ENCODE results near the gene PLCH1. TPM values are rescaled to one million over a fixed set of nuclear protein-coding genes. Genes with fewer than 3 reads are reported as not detected.
"Not testable (repeated sequence)": the region's sequence is repeated elsewhere in the genome, so short reads cannot be mapped to it uniquely, and the experiment has no call there.

PLCH1 gene
- total RNA-seq, 2 experiments from 2014 or later = 0.06 TPM; not detected in 1

DNA sequence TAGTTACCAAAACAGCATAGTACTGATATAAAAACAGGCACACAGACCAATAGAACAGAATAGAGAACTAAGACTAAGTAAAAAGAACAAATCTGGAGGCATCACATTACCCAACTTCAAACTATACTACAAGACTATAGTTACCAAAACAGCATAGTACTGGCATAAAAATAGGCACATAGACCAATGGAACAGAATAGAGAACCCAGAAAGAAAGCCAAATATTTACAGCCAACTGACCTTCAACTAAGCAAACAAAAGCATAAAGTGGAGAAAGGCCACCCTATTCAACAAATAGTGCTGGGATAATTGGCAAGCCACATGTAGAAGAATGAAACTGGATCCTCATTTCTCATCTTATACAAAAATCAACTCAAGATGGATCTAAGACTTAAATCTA lies 130.5 kb downstream of the PLCH1 start:
- H3K27ac ChIP-seq (ENCODE audit: low read depth, low read length, poor library complexity, severe bottlenecking); CTCF ChIA-PET (ENCODE audit: unreplicated experiment); H2AFZ ChIP-seq (ENCODE audit: low read length); POLR2A ChIA-PET; H3K9me3 ChIP-seq (ENCODE audit: low read length); H3K79me2 ChIP-seq (ENCODE audit: insufficient read depth, low read depth, low read length); H3K4me1 ChIP-seq (ENCODE audit: insufficient read depth, low read length, poor library complexity, severe bottlenecking); H4K20me1 ChIP-seq (ENCODE audit: insufficient read depth, low read length); intact Hi-C loops (cut with micrococcal nuclease; ENCODE audit: unreplicated experiment); BruUV-seq (replicated peaks); H3K36me3 ChIP-seq (ENCODE audit: insufficient read depth, low read length); H3K4me2 ChIP-seq (ENCODE audit: low read length); H3K4me3 ChIP-seq (ENCODE audit: low read depth, low read length, poor library complexity, severe bottlenecking); H3K9me2 ChIP-seq (ENCODE audit: insufficient read depth, low read length); DNase-seq (ENCODE audit: low spot score): not testable (repeated sequence)

DNA sequence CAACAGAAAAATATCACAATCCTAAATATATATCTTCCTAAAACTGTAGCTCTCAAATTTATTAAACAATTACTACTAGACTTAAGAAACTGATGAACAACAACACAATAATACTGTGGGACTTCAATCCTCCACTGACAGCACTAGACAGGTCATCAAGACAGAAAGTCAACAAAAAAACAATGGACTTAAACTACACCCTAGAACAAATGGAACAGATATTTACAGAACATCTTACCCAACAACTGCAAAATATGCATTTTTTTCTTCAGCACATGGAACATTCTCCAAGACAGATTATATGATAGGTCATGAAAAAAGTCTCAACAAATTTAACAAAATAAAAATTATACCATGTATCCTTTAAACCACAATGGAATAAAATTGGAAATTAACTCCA lies 133.4 kb downstream of the PLCH1 start:
- Histone ChIP-seq H3K4me3 (ENCODE audit: low read depth, low read length, poor library complexity, severe bottlenecking) (no peak overlapping the region), H3K79me2 (ENCODE audit: insufficient read depth, low read depth, low read length) (no peaks in the 10 kb centered on the region), H3K9me3 (ENCODE audit: low read length) (no peaks in the 10 kb centered on the region), H3K36me3 (ENCODE audit: insufficient read depth, low read length) (no peaks in the 10 kb centered on the region), H3K4me1 (ENCODE audit: insufficient read depth, low read length, poor library complexity, severe bottlenecking) (no peaks in the 10 kb centered on the region), H3K9me2 (ENCODE audit: insufficient read depth, low read length) (no peaks in the 10 kb centered on the region), H3K27ac (ENCODE audit: low read depth, low read length, poor library complexity, severe bottlenecking) (no peak overlapping the region), H4K20me1 (ENCODE audit: insufficient read depth, low read length) (no peaks in the 10 kb centered on the region), H3K4me2 (ENCODE audit: low read length) (no peak overlapping the region), H2AFZ (ENCODE audit: low read length) (no peak overlapping the region)
- POLR2A ChIA-PET = no interaction called here
- CTCF ChIA-PET (ENCODE audit: unreplicated experiment) = no interaction called here
- BruUV-seq (replicated peaks) = no TSS peak
- DNase-seq (ENCODE audit: low spot score) = no peak
- no peak for TF ChIP-seq EZH2phosphoT487 (IDR thresholded peaks at IDR 0.05; ENCODE audit: borderline replicate concordance, low read depth, low read length)
- TF ChIP-seq, protein P1, sequence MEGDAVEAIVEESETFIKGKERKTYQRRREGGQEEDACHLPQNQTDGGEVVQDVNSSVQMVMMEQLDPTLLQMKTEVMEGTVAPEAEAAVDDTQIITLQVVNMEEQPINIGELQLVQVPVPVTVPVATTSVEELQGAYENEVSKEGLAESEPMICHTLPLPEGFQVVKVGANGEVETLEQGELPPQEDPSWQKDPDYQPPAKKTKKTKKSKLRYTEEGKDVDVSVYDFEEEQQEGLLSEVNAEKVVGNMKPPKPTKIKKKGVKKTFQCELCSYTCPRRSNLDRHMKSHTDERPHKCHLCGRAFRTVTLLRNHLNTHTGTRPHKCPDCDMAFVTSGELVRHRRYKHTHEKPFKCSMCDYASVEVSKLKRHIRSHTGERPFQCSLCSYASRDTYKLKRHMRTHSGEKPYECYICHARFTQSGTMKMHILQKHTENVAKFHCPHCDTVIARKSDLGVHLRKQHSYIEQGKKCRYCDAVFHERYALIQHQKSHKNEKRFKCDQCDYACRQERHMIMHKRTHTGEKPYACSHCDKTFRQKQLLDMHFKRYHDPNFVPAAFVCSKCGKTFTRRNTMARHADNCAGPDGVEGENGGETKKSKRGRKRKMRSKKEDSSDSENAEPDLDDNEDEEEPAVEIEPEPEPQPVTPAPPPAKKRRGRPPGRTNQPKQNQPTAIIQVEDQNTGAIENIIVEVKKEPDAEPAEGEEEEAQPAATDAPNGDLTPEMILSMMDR (conservative IDR thresholded peaks at IDR 0.05; ENCODE audit: low read length) = no peak
- intact Hi-C loops (cut with micrococcal nuclease; ENCODE audit: unreplicated experiment) = no loop called here

DNA sequence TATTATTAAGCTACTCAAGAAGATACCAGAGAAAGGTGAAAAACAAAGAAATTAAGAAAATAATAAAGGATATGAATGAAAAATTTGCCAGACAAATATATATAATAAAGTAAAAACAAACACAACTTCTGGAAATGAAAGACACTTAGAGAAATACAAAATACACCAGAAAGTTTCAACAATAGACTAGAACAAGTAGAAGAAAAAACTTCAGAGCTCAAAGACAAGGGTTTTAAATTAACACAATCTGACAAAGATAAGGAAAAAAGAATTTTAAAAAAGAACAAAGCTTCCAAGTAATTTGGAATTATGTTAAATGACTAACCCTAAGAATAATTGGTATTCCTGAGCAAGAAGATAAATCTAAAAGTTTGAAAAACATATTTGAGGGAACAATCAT lies 135.3 kb downstream of the PLCH1 start:
- BruUV-seq (replicated peaks) = no TSS peak
- H4K20me1 ChIP-seq (ENCODE audit: insufficient read depth, low read length) = no peaks in the 10 kb centered on the region
- ChIA-PET POLR2A (interaction anchor here (0.5 to 1.3 kb wide), 4 partner anchors 11 to 1546 kb away, joined by 3 to 4 read pairs (median 3); no protein-coding TSS in a partner anchor), CTCF (ENCODE audit: unreplicated experiment) (no interaction called here)
- H3K36me3 ChIP-seq (ENCODE audit: insufficient read depth, low read length) = no peaks in the 10 kb centered on the region
- no peaks in the 10 kb centered on the region for H3K79me2 ChIP-seq (ENCODE audit: insufficient read depth, low read depth, low read length)
- H3K4me3 ChIP-seq (ENCODE audit: low read depth, low read length, poor library complexity, severe bottlenecking) = no peak overlapping the region
- H2AFZ ChIP-seq (ENCODE audit: low read length) = no peak overlapping the region
- DNase-seq (ENCODE audit: low spot score) = no peak
- no peaks in the 10 kb centered on the region for H3K9me2 ChIP-seq (ENCODE audit: insufficient read depth, low read length)
- no peak overlapping the region for H3K4me2 ChIP-seq (ENCODE audit: low read length)
- H3K27ac ChIP-seq (ENCODE audit: low read depth, low read length, poor library complexity, severe bottlenecking) = no peak overlapping the region
- no peaks in the 10 kb centered on the region for H3K9me3 ChIP-seq (ENCODE audit: low read length)
- no peaks in the 10 kb centered on the region for H3K4me1 ChIP-seq (ENCODE audit: insufficient read depth, low read length, poor library complexity, severe bottlenecking)
- no peak for TF ChIP-seq EZH2phosphoT487 (IDR thresholded peaks at IDR 0.05; ENCODE audit: borderline replicate concordance, low read depth, low read length)
- TF ChIP-seq, protein P1 (conservative IDR thresholded peaks at IDR 0.05; ENCODE audit: low read length) = no peak
- intact Hi-C loops (cut with micrococcal nuclease; ENCODE audit: unreplicated experiment) = no loop called here

All from OCI-LY7 (cell line).